PC-9 (cell line): ENCODE results near the gene HPN.

ENCODE experiments used
- CTCF ChIP-seq: fragments of 200-600 bp; sonication (generic); conservative IDR thresholded peaks from 2 replicates; pipeline ENCODE4 v1.6.1; 2017; ENCODE audit warnings: mixed run types, antibody characterized with exemption, mild to moderate bottlenecking, moderate library complexity
- EZH2 ChIP-seq: fragments of 200-600 bp; sonication (generic); IDR thresholded peaks from 2 replicates; pipeline ENCODE4 v1.8.0; 2017; ENCODE audit warnings: antibody characterized with exemption, low read depth

GRCh38 chr19:35026418-35026817 lies 15.1 kb upstream of the HPN start:
- no peak for TF ChIP-seq CTCF
- TF ChIP-seq EZH2, result no peak
